GM18909 (cell line): ENCODE results near the gene DUS2.
"Not testable (repeated sequence)": the region's sequence is repeated elsewhere in the genome, so short reads cannot be mapped to it uniquely, and the experiment has no call there.

ENCODE experiments used
- ATAC-seq: cut with Tn5 transposase; IDR thresholded peaks from one replicate; pipeline ENCODE4 v1.9.1; 2021; ENCODE audit warnings: mild to moderate bottlenecking; ENCODE audit not compliant: unreplicated experiment, poor library complexity

DUS2 gene

DNA sequence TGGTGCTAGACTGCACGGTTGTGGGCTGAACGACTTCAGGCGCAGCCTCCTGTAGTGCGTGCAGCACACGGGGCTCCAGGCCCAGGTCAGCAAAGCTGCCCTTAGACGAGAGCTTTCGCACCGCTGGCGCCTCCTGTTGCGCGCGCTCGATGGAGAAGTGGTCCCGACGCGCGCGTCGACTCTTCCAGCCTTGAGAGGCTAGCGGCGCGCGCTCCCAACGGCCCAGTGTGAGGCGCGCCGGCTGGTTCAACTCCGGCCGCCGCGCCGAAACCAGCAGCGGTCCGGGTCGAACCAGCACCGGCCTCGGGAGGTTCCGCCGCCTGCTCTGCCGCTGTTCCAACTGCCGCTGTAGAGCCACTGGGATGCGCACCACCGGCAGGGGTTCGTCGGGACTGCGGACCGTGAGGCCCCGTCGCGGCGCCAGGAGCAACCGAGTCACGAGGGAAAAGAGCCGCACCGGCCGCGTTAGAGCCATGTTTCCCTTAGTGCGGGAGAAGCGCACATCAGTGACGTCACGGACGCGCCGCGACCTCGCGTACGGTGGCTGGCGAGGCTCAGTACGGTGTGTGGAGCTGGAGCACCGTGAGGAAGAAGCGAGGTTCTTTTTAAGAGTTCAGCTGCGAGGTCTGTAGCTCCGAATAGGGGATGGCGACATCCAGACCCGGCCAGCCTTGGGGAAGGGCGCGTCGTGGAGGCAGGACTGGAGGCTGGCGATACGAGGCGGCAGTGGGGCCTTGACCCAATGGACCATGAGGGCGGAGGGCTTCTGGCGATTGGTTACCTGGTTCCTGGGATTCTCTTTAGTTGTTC is at the start of gene DUS2, which contains the start of gene DDX28:
Gene DUS2 (plus strand): TSS at position 557 of the 810 bp plus-strand sequence. CDS start 14,740 bp downstream, outside the sequence.
Gene DDX28 (minus strand): TSS at position 505 of the 810 bp plus-strand sequence. CDS start 30 bp downstream, at position 475.
- ATAC-seq: peak; percentile 76

DNA sequence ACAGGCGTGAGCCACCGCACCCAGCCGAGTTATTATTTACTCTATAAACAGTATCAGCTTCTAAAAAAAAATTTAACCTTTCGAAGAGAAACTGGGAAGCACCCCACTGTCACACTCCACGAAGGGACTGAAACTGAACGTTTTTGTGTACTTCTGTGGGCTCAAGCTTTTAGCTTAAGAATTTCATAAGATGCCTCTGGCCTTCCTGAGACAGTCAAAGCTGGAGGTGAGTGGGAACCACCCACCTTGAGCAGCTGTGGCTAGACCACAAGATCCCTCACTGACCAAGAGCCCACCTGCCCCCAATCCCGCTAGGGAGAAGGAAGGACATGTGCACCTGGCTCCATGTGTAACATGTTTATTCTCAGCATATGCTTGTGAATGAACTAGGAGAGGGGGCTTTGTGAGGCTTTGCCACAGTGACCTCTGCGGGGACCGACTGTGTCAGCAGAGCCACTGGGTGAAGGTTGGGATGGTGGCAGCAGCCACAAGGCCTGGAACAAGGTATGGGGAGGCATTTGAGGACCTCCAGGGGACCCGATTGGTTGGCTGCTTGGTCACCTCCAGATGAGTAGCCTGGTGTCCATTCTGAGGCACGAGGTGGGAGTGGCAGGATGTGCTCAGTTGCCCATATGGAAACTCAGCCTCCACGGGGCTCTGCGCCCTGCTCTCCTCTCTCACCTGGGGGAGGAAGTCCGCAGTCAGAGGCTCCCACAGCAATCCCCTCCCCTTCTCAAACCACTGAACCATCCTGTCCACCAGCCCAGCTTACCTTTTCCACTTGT is 47.6 kb upstream of the DUS2 start:
- ATAC-seq: no peak

DNA sequence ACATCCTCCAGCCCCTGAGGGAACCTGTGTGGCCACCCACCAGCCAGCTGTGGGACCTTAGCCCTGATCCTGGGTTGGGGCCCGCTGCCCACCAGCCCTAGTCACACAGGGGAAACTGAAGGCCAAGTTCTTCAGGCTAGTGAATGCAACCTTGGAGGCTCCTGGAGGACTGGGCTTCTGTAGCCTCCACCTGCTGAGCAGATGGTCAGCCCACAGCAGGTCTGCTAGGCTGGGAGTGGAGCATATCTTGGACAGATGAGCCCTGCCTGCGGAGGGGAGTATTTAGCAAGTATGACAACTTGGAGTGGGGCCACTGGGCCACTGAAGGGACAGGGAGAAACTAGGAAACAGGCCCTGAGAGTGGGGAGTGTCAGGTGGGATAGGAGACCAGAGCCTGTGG is 46.9 kb upstream of the DUS2 start:
- no peak for ATAC-seq

DNA sequence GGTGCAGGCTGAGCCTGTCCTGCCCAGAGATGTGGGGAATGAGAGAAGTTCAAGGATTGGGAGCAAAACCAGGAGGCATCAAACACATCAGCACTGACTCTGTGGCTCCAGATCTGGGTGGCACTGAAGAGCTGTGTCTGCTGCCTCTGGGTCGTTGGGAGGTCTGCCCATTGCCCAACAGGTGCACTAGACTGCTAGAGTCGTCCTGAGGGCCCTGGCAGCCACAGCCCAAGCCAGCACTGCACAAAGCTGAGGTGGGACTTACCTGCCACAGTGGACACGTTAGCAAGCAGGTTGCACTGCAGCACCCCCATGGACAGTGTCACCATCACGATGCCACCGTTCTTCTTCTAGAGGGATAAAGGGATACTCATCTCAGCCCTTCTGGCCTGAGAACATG is 46.1 kb upstream of the DUS2 start:
- ATAC-seq: no peak

DNA sequence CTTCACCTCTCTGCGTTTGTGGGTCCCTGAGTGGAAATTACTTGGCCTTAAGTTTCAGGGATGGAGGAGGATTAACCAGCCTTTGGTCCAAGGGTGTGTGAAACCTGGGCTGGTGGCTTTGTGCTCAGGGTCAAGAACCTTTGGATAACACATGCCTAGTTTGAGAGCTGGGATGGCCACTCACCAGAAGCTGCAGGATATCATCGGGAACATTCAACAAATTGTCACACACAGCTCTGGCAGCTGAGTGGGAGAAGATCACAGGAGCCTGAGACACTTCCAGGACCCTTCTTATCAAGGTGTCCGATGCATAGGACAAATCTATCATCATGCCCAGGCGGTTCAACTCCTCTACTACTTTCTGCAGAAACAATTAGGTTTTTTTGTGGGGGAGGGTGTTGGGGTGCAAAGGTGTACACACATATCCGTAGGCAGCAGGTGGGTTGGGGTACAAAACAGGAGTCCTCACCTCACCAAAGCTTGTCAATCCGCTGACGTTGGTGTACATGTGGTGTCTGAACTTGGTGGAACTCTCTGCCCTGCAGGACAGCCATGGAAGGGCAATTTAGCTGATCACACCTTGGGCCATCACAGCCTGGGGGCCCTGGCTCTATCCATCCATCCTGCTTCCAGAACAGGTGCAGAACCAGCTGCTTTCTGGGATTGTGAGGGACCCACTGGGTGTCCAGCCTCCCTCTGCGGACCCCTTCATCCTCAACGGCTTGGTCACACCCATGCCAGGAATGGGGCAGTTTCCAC is 45.4 kb upstream of the DUS2 start:
- ATAC-seq: no peak

DNA sequence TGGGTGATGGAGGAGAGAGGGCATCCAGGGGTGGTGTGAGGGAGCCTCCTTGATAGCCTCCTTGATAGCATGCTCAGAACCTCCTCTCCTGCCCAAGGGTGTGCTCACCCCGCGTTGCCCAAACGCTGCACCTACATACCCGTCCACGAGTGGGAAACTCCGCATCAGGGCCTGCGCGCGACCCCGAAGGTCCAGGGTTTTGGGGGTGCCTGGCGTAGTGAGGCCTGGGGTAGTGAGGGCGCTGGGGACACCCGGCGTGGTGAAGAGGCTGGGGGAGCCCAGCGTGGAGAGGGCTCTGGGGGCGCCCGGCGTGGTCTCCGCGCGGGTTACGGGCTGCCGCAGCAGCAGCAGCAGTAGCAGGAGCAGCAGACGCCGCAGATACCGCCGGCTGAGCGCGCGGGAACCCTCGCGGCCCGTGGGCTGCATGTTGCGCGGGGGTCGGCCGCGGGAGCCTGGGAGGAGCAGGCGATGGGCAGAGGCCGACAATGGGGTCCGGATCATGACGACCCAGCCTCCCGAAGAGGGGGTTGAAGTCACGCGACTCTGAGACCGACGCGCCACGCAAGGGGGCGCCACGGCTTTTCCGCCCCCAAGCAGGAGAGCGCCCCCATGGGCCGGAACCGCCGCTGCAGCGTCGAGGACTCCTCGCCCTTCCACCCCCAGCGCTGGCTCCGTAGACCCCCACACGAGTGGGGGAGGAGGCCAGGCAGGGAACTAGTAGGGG is 43.0 kb upstream of the DUS2 start, which contains the start of gene DPEP3:
Gene DPEP3 (minus strand): TSS at position 545 of the 724 bp plus-strand sequence. CDS start 119 bp downstream, at position 426.
- ATAC-seq: no peak

DNA sequence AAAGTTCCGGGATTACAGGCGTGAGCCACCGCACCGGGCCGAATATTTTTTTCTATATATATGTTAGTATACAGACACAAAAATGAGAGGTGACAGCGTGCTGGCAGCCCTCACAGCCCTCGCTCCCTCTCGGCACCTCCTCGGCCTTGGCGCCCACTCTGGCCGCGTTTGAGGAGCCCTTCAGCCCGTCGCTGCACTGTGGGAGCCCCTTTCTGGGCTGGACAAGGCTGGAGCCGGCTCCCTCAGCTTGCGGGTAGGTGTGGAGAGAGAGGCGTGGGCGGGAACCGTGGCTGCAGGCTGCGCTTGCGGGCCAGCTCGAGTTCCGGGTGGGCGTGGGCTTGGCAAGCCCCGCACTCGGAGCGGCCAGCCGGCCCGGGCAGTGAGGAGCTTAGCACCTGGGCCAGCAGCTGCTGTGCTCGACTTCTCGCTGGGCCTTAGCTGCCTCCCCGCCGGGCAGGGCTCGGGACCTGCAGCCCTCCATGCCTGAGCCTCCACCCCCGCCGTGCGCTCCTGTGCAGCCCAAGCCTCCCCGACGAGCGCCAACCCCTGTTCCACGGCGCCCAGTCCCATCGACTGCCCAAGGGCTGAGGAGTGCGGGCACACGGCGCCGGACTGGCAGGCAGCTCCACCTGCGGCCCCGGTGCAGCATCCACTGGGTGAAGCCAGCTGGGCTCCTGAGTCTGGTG is 40.9 kb upstream of the DUS2 start:
- ATAC-seq: no peak

DNA sequence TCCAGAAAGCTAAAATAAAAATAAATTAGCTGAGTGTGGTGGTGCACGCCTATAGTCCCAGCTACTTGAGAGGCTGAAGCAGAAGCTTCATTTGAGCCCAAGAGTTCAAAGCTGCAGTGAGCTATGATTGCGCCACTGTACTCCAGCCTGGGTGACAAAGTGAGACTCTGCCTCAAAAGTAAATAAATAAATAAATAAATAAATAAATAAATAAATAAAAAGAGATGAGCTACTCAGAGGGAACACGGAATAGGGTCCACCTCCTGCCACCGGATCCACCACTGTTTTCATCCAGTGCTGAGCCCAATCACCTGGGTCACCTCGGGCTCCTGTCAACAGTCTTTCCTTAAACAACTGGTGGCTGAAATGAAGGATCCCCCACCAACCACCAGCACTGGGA is 36.1 kb upstream of the DUS2 start:
- ATAC-seq: no peak

DNA sequence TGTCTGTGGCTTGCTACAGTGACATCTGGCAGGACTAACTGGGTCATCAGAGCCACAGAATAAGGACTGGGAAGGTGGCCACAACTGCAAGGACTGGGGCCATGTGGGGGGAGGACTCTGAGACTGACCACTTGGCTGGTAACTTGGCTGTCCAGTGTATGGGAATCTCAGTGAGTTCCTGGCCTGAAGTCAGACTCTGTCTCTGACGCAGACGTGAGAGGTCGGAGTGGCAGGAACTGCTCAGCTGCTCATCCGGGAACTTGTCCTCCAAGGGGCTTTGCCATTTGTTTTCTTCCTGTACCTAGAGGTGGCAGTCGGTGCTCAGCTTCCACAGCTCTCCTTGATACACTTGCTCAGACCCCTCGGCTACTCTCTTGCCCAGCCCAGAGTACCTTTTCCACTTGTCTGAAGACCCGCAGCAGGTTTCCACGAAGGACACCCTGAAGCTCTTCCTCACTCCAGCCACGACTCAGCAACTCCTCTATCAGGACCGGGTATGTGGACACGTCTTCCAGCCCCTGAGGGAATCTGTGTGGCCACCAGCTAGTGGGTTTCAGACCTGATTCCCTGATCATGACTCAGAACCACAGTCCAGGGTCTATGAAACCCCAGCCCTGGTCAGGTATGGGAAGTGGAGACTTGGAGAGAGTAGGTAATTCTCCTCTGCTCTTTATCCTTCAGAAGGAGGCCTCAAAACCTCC is 35.5 kb upstream of the DUS2 start:
- ATAC-seq: no peak

DNA sequence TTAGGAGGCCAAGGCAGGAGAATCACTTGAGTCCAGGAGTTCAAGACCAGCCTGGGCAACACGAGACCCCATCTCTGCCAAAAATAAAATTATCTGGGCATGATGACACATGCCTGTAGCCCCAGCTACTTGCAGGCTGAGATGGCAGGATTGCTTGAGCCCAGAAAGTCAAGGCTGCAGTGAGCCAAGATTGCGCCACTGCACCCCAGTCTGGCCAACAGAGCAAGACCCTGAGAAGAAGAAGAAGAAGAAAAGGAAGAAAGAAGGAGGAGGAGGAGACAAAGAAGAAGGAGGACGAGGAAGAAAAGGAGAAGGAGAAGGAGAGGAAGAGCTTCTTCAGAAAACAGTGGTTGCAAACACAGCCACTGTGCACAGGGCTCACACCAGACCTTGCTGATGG is 34.4 kb upstream of the DUS2 start:
- no peak for ATAC-seq

DNA sequence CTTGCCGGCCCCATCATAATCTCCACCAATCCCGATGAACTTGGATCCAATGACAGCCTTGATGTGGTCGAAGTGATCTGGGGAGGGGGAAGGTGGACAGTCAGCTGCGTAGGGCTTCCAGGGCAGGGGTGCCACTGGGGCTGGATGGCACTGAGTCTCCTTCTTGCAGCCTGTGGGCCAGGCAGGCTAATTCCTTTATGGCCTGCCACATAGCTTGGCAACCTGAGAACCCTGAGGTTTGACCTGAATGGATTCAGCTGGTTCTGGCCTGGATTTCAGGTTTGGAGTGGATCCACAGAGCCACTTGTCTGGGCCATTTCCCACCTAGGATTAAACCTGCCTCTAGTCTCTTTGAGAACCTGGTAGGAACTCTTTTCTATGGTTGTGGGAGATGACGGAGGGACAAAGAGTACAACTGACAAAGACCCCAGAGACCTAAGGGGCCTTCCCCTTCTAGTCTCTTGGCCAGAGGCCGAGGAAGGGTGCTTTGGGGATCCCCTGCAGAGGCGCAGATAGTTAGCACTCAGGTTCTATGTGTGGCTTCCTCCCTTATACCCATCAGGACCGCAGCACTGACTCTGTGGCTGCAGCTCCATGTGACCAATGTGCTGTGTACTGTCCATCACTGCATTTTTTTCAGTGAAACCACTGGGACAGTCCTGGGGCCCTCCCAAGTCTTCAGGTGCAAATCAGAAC is 33.6 kb upstream of the DUS2 start:
- no peak for ATAC-seq

DNA sequence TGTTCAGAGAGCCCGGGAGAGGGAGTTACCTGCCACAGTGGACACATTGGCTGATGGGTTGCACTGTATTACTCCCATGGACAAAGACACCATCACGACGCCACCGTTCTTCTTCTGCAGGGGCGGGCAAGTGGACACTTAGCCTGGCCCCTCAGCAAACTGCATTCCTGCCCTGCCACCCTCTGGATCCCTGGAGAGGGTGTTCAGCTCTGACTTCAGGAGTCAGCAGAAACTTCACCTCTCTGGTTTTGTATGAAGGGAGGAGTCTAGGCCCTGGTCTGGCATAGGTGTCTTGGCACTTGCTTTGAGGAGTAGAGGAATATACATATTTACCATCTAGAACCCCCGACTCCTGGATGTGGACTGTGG is 33.1 kb upstream of the DUS2 start:
- no peak for ATAC-seq

DNA sequence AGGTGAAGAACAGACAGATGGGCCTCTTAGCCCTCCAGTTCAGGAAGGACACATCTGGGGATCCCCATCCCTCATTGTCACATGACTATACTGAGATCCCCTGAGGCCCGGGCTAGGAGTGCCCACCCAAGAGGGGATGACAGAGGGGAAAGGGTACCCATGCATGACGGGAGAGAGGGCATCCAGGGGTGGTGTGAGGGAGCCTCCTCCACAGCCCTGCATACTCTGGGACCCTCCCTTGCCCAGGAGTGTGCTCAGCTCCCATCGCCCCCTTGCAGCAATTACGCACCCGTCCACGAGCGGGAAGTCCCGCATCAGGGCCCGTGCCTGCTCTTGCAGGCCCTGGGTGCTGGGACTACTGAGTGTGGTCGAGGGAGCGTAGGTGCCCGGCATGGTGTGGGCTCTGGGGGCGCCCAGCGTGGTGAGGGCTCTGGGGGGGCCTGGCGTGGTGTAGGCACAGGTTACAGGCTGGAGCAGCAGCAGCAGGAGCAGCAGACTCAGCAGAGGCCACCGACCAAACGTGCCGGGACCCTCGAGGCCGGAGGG is 30.4 kb upstream of the DUS2 start:
- ATAC-seq: peak; percentile 12

DNA sequence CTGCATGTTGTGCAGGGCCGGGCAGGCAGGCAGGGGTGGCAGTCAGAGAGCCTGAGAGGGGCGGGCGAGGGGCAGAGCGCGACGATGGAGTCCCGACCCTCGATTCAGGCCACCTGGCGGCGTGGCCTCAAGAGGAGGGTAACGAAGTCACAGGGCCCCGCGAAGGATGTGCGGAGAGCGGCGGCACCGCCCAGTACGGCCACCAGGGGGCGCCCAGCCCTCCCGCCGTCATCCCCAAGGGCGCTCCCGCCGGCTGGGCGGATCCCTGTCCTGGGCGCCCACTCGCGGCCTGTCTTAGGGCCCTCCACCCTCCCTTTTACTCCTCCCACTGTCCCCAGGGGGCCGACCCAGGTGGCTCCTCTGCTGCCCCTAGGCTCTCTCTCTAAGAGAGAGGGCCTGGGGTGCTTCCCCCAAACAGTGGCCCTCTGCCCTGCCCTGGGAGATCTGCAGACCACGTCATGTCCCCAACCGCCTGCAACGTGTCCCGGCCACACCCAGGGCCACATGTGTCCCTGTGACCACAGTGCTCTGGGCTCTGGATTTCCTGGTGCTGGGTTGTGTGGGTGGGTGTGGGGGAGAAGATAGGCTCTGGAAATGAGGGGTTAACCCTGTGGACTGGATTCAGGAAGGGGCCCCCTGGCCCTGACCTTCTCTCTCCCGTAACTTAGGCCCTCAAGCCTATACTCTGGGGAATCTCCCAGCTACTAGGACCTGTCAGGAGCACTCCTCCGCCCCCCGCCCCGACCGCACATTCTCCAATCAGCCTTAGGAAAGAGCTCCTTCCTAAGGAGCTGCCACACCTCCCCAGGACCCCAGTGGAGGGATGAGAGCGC is 29.7 kb upstream of the DUS2 start:
- peak; percentile 76 for ATAC-seq

DNA sequence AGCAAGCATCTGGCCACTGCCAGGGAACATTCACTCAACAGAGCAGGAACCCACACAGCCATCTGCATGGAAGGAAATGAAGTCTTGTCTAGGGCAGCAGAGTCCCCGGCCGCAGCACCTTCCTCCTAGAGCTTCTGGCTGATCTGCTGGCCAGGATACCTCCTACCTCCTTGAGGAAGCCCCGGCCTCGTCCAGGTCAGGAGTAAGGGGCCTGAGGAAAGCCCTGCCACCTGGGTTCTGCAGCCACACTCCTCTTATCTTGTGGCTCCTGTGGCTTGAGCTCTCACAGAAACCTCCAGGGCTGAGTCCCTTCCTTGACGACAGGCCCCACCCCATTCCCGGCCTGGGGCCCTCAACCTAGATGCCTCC is 29.1 kb upstream of the DUS2 start:
- ATAC-seq: not testable (repeated sequence)

DNA sequence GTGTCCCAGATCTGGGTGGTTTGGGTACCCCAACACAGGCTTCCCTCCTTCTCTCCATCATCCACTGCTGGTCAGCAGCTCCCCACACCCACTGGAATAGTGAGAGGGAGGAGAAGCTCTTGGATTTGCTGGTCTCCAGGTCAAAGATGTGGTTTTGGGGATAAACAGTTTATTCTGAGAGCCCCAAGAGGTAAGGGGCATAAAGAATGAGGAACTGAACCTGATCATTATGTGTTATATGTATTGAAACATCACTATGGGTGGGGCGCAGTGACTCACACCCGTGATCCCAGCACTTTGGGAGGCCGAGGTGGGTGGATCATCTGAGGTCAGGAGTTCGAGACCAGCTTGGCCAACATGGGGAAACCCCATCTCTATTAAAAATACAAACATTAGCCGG is 27.7 kb upstream of the DUS2 start:
- no peak for ATAC-seq

DNA sequence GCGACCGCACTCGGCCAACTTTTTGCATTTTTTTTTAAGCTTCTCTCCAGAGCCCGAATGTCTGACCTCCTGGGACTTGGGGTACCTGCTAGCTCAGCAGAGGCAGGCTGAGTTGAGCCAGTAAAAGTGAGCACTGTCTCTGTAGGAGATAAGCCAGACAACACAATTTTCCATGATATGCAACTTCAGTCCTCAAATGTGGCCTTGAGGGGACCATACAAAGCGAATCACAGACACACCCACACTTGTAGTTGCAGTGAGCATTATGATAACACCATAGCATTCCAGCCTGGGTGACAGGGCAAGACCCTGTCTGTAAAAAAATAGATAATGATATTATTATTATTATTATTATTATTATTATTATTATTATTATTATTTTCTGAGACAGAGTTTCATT is 26.4 kb upstream of the DUS2 start:
- no peak for ATAC-seq
